Endothelial cell (in vitro differentiated cells): Measurements from ENCODE around the gene AGRP. TPM values are rescaled to one million over a fixed set of nuclear protein-coding genes. Genes with fewer than 3 reads are reported as not detected.
A peak's percentile ranks its signal among the peaks of the same experiment; 100 is the strongest.
"Not testable (repeated sequence)": the region's sequence is repeated elsewhere in the genome, so short reads cannot be mapped to it uniquely, and the experiment has no call there.

Experiments used
- DNase-seq: peaks from one replicate; pipeline ENCODE4 v3.0.0; 2021; ENCODE audit warnings: low spot score
- H3K27ac Mint-ChIP-seq: one replicate; pipeline ENCODE4 v1.8.0; 2021; ENCODE audit warnings: mixed read lengths, inconsistent platforms; ENCODE audit not compliant: unreplicated experiment
- H3K27me3 Mint-ChIP-seq: one replicate; pipeline ENCODE4 v1.8.0; 2021; ENCODE audit warnings: mild to moderate bottlenecking, moderate library complexity, mixed read lengths, inconsistent platforms; ENCODE audit not compliant: unreplicated experiment
- H3K36me3 Mint-ChIP-seq: one replicate; pipeline ENCODE4 v1.8.0; 2021; ENCODE audit warnings: mild to moderate bottlenecking, low read depth, mixed read lengths, inconsistent platforms; ENCODE audit not compliant: unreplicated experiment
- H3K4me1 Mint-ChIP-seq: one replicate; pipeline ENCODE4 v1.8.0; 2021; ENCODE audit warnings: mild to moderate bottlenecking, mixed read lengths, inconsistent platforms; ENCODE audit not compliant: unreplicated experiment
- H3K4me3 Mint-ChIP-seq: one replicate; pipeline ENCODE4 v1.8.0; 2021; ENCODE audit warnings: mild to moderate bottlenecking, mixed read lengths, inconsistent platforms; ENCODE audit not compliant: unreplicated experiment
- H3K9me3 Mint-ChIP-seq: one replicate; pipeline ENCODE4 v1.8.0; 2021; ENCODE audit warnings: mixed read lengths, inconsistent platforms; ENCODE audit not compliant: unreplicated experiment
- total RNA-seq: library from RNA; stranded (reverse); fragmentation: NEBNext Ultra II Directional; extraction: Animal tissue kit (Norgen Biotek cat#: 25700); gene quantifications from one replicate; pipeline ENCODE4 v1.2.1, GENCODE V29; 2021; ENCODE audit not compliant: unreplicated experiment
- TF ChIP-seq, protein P1 (sequence below): fragments of 200-600 bp; sonication (generic); IDR thresholded peaks from one replicate; pipeline ENCODE4 v1.5.0; 2021; ENCODE audit warnings: antibody characterized with exemption; ENCODE audit not compliant: unreplicated experiment

The AGRP gene
- total RNA-seq, 1 donor from 2014 or later = not detected

DNA sequence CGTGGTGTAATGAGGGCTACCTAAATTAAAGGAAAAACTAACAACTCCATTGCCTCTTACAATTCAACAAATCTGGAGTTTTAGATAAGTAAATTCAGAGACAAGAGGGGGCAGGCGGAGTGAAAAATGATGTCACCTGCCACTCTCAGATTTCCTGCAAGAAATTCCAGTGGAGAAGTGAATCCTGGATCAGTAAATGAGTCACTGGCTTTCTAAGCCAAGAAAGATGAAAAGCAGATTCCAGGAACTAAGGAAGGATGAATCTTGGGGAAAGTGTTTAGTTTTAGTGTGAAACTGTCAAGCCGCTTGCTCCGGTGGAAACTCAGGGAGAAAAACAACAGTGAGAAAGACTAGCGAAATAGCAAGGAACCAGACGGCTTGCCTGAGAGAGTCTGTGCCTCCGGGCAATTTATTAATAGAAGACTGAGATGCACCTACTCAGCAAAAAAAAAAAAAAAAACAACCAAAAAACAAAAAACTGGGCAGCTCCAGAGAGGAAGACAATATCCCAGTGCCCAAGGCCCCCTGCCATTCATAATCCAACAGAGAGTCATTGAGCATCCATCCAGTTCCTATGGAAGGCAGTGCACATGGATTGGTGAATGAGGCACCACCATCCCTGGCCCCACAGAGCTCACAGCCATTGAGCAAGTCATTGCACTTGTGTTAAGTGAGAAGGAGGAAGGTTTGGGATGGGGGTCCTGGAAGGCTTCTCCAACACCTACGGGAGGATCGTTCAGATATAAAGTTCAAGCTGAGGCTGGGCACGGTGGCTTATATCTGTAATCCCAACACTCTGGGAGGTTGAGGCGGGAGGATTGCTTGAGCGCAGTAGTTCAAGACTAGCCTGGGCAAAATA, 33.2 kb upstream of the AGRP start:
- Mint-ChIP-seq H3K27ac (peak overlapping the region; percentile 62), H3K9me3 (no peaks in the 10 kb centered on the region), H3K4me3 (peak overlapping the region; percentile 32), H3K27me3 (peaks cover 13% of the 10 kb centered on the region), H3K4me1 (peaks cover 39% of the 10 kb centered on the region), H3K36me3 (peaks cover 7% of the 10 kb centered on the region)
- no peak for DNase-seq
- TF ChIP-seq, protein P1, sequence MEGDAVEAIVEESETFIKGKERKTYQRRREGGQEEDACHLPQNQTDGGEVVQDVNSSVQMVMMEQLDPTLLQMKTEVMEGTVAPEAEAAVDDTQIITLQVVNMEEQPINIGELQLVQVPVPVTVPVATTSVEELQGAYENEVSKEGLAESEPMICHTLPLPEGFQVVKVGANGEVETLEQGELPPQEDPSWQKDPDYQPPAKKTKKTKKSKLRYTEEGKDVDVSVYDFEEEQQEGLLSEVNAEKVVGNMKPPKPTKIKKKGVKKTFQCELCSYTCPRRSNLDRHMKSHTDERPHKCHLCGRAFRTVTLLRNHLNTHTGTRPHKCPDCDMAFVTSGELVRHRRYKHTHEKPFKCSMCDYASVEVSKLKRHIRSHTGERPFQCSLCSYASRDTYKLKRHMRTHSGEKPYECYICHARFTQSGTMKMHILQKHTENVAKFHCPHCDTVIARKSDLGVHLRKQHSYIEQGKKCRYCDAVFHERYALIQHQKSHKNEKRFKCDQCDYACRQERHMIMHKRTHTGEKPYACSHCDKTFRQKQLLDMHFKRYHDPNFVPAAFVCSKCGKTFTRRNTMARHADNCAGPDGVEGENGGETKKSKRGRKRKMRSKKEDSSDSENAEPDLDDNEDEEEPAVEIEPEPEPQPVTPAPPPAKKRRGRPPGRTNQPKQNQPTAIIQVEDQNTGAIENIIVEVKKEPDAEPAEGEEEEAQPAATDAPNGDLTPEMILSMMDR = no peak

DNA sequence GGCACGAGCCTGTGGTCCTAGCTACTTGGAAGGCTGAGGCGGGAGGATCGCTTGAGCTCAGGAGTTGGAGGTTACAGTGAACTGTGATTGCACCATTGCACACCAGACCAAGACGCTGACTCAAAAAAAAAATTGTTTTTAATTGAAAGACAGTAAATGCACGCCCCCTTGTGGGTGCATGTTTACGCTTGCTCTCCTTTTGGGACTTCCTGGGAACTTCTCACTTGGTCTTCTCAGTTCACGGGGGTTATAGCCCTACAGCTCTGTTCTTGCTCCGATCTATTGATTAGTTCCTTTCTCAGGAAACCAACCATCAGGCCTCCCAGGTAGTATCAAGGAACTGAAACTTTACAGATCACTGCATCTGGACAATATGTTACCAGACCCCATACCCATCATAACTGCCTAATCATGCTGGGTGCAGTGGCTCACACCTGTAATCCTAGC, 31.1 kb upstream of the AGRP start:
- peak overlapping the region; percentile 90 for H3K27ac Mint-ChIP-seq
- H3K9me3 Mint-ChIP-seq = no peaks in the 10 kb centered on the region
- peak overlapping the region; percentile 79 for H3K4me3 Mint-ChIP-seq
- TF ChIP-seq, protein P1 = peak; percentile 72
- H3K27me3 Mint-ChIP-seq = peaks cover 6% of the 10 kb centered on the region
- DNase-seq = peak; percentile 63
- peaks cover 5% of the 10 kb centered on the region for H3K36me3 Mint-ChIP-seq
- H3K4me1 Mint-ChIP-seq = peaks cover 33% of the 10 kb centered on the region

DNA sequence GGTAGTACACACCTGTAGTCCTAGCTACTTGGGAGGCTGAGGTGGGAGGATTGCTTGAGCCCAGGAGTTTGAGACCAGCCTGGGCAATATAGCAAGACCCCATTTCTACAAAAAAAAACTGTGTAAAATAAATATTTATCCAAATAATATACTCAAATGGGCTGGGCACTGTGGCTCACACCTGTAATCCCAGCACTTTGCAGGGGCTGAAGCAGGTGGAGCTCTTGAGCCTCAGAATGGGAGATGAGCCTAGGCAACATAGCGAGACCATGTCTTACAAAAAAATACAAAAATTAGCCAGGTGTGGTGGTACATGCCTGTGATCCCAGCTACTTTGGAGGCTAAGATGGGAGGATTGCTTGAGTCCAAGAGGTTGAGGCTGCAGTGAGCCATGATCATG, 30.5 kb upstream of the AGRP start:
- not testable (repeated sequence) for H3K4me3 Mint-ChIP-seq, H3K27me3 Mint-ChIP-seq, H3K36me3 Mint-ChIP-seq, H3K9me3 Mint-ChIP-seq, H3K27ac Mint-ChIP-seq, DNase-seq
- peaks cover 28% of the 10 kb centered on the region for H3K4me1 Mint-ChIP-seq

DNA sequence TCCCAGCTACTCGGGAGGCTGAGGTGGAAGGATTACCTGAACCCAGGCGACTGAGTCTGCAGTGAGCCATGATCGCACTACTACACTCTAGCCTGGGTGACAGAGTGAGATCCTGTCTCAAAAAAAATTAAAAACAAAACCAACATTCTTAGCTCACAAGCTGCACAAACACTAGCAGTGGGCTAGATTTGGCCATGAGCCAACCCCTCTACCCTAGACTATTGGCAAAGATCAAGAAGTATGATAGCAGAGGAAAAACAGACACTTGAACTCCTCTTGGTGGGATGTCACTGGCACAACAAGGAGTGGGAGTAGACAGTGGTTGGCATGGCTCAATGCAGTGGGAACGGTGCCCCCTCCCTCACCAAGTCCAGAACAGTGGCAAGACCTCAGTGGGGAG, 25.7 kb upstream of the AGRP start:
- Mint-ChIP-seq H3K9me3 (no peaks in the 10 kb centered on the region), H3K4me3 (no peak overlapping the region), H3K4me1 (peaks cover 6% of the 10 kb centered on the region), H3K27me3 (peaks cover 5% of the 10 kb centered on the region), H3K36me3 (no peaks in the 10 kb centered on the region), H3K27ac (no peak overlapping the region)
- no peak for DNase-seq
- TF ChIP-seq, protein P1 = no peak

DNA sequence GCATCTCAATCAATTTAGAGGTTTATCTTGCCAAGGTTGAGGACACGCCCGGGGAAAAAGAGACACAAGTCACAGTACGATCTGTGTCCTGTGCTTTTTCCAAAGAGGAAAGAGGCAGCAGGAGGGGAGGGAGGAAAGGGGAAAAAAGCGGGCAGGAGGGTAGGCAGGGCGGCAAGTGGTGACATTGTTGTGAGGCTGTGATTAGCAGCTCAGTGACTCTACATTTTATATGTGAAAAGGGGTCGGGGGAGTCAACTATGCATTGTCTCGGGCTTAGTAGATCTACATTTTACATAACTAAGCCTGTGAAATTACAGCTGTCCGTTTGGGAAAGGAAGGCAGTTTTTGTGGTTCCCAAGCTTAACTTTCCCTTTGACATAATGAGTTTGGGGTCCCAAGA, 23.1 kb upstream of the AGRP start:
- Mint-ChIP-seq H3K27me3 (peaks cover 2% of the 10 kb centered on the region), H3K4me3 (no peak overlapping the region), H3K4me1 (peaks cover 13% of the 10 kb centered on the region), H3K27ac (no peak overlapping the region), H3K9me3 (no peaks in the 10 kb centered on the region), H3K36me3 (no peaks in the 10 kb centered on the region)
- TF ChIP-seq, protein P1 = no peak
- DNase-seq = no peak
